VCaP (cell line): ENCODE results near the gene OTOS.

Source experiments
- H3K27ac ChIP-seq: fragments of 450-650 bp; 2 replicates; pipeline ENCODE4 v1.5.1; 2017
- CTCF ChIP-seq: fragments of 450-650 bp; conservative IDR thresholded peaks from 2 replicates; pipeline ENCODE4 v1.5.1; 2017; ENCODE audit warnings: mild to moderate bottlenecking, moderate library complexity

OTOS gene

GRCh38 chr2:240166191-240166590 is 25.7 kb upstream of the OTOS start:
- no peak overlapping the region for H3K27ac ChIP-seq
- no peak for TF ChIP-seq CTCF

GRCh38 chr2:240165661-240166060 is 25.2 kb upstream of the OTOS start:
- no peak overlapping the region for H3K27ac ChIP-seq
- TF ChIP-seq CTCF, result no peak

GRCh38 chr2:240165034-240165433 is 24.6 kb upstream of the OTOS start:
- no peak overlapping the region for H3K27ac ChIP-seq
- no peak for TF ChIP-seq CTCF

GRCh38 chr2:240164586-240164985 is 24.1 kb upstream of the OTOS start:
- TF ChIP-seq CTCF, result no peak
- H3K27ac ChIP-seq, result no peak overlapping the region

- TF ChIP-seq CTCF, result no peak
- H3K27ac ChIP-seq, result no peak overlapping the region
Observed at GRCh38 chr2:240163844-240164574, 23.6 kb upstream of the OTOS start.

- no peak for TF ChIP-seq CTCF
- no peak overlapping the region for H3K27ac ChIP-seq
Observed at GRCh38 chr2:240162939-240163714, 22.7 kb upstream of the OTOS start.

- H3K27ac ChIP-seq, result no peak overlapping the region
- no peak for TF ChIP-seq CTCF
Observed at GRCh38 chr2:240162531-240162930, 22.1 kb upstream of the OTOS start.
